ENCODE results near the gene OSBP2. TPM values are rescaled to one million over a fixed set of nuclear protein-coding genes. Genes with fewer than 3 reads are reported as not detected.

The OSBP2 gene
- polyA plus RNA-seq, 1 experiment: 0.77 TPM

DNA sequence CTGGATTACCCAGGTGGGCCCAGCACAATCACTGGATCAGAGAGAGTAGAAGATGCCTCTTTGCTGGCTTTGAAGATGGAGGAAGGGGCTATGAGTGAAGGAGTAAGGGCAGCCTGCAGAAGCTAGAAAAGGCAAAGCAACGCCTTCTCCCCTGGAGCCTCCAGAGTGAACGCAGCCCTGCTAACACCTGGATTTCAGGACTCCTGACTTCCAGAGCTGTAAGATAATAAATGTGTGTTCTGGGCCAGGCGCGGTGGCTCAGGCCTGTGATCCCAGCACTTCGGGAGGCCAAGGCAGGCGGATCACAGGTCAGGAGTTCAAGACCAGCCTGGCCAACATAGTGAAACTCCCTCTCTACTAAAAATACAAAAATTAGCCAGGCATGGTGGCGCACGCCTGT lies 171.5 kb downstream of the OSBP2 start:
- ChIA-PET CTCF (no interaction called here), POLR2A (no interaction called here)
- H3K27me3 ChIP-seq (ENCODE audit: control insufficient read depth, insufficient read depth, low read length): no peaks in the 10 kb centered on the region
- no peaks in the 10 kb centered on the region for H3K36me3 ChIP-seq (ENCODE audit: control insufficient read depth, insufficient read depth, low read length)
- DNase-seq (ENCODE audit: low read depth): no peak
- H3K4me3 ChIP-seq (ENCODE audit: low read depth, low read length): no peak overlapping the region
- TF ChIP-seq, protein P1, sequence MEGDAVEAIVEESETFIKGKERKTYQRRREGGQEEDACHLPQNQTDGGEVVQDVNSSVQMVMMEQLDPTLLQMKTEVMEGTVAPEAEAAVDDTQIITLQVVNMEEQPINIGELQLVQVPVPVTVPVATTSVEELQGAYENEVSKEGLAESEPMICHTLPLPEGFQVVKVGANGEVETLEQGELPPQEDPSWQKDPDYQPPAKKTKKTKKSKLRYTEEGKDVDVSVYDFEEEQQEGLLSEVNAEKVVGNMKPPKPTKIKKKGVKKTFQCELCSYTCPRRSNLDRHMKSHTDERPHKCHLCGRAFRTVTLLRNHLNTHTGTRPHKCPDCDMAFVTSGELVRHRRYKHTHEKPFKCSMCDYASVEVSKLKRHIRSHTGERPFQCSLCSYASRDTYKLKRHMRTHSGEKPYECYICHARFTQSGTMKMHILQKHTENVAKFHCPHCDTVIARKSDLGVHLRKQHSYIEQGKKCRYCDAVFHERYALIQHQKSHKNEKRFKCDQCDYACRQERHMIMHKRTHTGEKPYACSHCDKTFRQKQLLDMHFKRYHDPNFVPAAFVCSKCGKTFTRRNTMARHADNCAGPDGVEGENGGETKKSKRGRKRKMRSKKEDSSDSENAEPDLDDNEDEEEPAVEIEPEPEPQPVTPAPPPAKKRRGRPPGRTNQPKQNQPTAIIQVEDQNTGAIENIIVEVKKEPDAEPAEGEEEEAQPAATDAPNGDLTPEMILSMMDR (IDR thresholded peaks at IDR 0.05; ENCODE audit: insufficient read depth, low read depth, low read length): no peak

DNA sequence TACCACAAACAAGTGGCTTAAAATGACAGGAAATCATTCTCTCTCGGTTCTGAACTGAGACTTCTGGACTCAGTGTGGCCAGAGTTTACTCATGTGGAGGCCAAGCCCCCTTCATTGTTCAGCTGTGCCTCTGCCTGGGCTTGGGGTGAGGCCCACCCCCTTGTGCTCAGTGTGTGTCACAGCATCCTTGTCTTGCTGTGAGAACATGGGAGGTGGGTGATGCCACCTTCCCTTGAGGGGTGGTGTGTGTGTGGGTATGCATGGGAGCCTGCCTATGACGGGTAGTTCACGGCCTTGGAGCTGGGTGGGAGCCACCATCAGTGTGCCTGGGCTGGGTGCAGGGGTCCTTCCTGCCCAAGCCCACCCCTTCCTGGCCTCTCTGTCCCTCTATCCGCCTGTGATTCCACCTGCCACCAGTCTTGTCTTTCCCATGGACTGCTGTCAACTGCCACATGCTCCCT lies 172.2 kb downstream of the OSBP2 start:
- TF ChIP-seq, protein P1 (IDR thresholded peaks at IDR 0.05; ENCODE audit: insufficient read depth, low read depth, low read length): no peak
- Histone ChIP-seq H3K27me3 (ENCODE audit: control insufficient read depth, insufficient read depth, low read length) (no peaks in the 10 kb centered on the region), H3K36me3 (ENCODE audit: control insufficient read depth, insufficient read depth, low read length) (no peaks in the 10 kb centered on the region), H3K4me3 (ENCODE audit: low read depth, low read length) (no peak overlapping the region)
- ChIA-PET POLR2A (no interaction called here), CTCF (no interaction called here)
- DNase-seq (ENCODE audit: low read depth): no peak

DNA sequence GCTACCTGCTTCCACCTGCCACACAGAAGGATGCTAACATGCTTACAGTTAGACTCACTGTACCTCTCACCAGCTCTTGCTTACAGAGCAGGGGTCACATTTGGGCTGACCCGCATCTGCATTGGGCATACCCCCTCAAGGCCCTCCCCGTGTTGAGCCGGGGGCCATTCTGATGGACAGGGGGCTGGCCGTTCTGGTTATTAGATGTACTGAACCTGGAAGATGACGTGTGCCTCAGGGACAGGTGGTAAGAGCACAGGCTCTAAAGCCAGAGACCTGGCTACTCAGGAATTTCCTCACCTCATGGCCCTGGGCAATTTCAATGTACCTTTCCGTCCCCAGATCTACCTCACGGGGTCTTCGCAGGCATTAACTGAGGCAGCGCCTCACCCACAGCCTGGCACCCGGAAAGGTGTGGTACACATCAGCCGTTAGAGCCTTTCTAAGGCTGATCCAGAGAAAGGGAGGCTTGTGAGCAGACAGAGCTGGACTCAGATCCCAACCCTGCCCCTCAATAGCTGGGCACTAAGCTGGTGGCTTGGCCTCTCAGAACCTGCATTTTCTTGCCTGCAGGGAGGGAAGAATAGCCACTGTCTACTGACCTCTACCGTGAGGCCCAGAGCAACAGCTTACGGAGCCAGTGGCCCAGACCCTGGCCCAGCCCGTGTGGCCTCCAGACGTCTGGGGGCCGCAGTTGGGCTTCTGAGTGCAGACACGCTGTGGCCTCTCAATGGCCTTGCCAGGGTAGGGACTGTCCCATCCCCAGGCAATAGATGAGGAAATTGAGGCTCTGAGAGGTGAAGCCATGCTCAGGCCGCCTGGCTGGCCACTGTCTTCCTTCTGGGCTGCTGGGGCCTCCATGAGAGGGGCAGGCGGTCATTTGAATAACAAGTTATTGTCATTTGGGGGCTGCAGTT lies 173.3 kb downstream of the OSBP2 start:
- POLR2A ChIA-PET: no interaction called here
- H3K27me3 ChIP-seq (ENCODE audit: control insufficient read depth, insufficient read depth, low read length): no peaks in the 10 kb centered on the region
- CTCF ChIA-PET: no interaction called here

DNA sequence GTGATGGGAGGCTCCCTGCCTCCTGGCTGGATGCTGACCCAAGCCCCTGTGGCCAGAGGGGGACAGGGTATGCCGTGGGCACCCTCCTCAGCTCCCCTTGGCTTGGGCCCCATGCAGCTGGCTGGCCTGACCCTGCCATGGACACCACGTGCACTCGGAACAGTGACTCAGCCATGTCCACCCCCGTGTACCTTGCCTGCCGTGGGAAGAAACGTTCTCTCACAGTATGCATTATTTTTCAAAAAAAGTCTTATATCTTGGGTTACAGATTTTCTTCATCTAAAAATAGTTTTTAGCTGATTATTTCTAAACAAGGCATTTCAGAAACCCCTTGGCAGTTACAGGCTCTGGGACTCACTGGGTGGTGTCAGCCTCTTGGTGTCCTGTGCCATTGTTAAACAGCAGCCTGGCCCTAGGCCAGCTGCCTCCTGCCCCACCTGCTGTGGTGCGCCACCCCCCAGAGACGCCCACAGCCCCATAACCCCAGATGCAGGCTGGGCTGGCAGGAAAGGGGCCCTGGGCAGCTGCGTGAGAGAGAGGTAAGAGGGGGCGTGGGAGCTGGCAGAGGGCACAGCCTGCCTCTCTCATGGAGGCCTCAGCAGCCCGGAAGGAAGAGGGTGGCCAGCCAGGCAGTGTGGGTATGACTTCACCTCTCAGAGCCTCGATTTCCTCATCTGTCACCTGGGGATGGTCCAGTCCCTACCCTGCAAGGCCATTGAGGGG lies 174.2 kb downstream of the OSBP2 start:
- ChIA-PET CTCF (no interaction called here), POLR2A (no interaction called here)
- TF ChIP-seq, protein P1 (IDR thresholded peaks at IDR 0.05; ENCODE audit: insufficient read depth, low read depth, low read length): no peak
- no peak for DNase-seq (ENCODE audit: low read depth)
- Histone ChIP-seq H3K27me3 (ENCODE audit: control insufficient read depth, insufficient read depth, low read length) (no peaks in the 10 kb centered on the region), H3K4me3 (ENCODE audit: low read depth, low read length) (no peak overlapping the region), H3K36me3 (ENCODE audit: control insufficient read depth, insufficient read depth, low read length) (no peaks in the 10 kb centered on the region)

More for the DNA sequence above, 173.3 kb downstream of the OSBP2 start:
- TF ChIP-seq, protein P1 (IDR thresholded peaks at IDR 0.05; ENCODE audit: insufficient read depth, low read depth, low read length): no peak
- H3K4me3 ChIP-seq (ENCODE audit: low read depth, low read length): no peak overlapping the region
- H3K36me3 ChIP-seq (ENCODE audit: control insufficient read depth, insufficient read depth, low read length): no peaks in the 10 kb centered on the region
- DNase-seq (ENCODE audit: low read depth): no peak

DNA sequence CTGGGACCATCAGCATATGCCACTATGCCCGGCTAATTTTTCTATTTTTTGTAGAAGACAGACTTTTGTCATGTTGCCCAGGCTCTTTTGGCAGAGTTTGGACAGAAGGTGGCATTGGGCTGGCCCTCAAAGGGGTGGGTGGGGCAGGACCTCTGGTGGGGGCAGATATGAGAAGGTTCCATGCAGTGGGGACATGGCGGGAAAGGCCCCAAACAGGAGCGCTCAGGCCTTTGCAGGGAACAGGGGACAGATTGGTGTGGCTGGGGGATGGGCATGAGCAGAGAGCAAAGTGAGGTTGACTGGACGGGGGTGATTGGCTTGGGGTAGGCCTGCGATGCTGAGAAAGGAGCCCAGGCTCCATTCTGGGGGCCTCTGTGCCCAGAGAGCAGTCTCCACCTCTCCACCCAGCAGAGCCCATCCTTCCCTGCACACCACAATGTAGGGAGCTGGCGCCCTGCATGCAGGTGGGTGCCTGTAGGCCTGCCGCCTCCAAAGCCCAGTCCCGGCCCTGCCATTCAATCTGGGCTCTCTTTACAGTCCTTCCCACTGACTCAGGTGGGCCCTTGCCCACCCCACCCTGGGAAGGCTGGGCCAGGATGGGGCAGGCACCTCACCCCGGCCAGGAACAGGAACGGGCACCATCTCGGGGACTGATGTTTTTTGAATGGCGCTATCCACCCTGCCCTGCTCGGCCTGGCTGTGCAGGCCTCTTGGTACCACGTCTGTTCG lies 175.2 kb downstream of the OSBP2 start:
- TF ChIP-seq, protein P1 (IDR thresholded peaks at IDR 0.05; ENCODE audit: insufficient read depth, low read depth, low read length): no peak
- POLR2A ChIA-PET: no interaction called here
- no peak for DNase-seq (ENCODE audit: low read depth)
- no peaks in the 10 kb centered on the region for H3K27me3 ChIP-seq (ENCODE audit: control insufficient read depth, insufficient read depth, low read length)
- no peak overlapping the region for H3K4me3 ChIP-seq (ENCODE audit: low read depth, low read length)
- no peaks in the 10 kb centered on the region for H3K36me3 ChIP-seq (ENCODE audit: control insufficient read depth, insufficient read depth, low read length)
- CTCF ChIA-PET: no interaction called here
